Left lung (tissue), 10 donors: Measurements from ENCODE around the gene BPIFB2. TPM values are rescaled to one million over a fixed set of nuclear protein-coding genes. Genes with fewer than 3 reads are reported as not detected.

ENCODE experiments used
- ATAC-seq: fragments of 200-7000 bp; cut with Tn5 transposase; one replicate; pipeline ENCODE4 v1.9.1; 2020; ENCODE audit warnings: moderate library complexity
- DNase-seq, 4 donors: peaks; one replicate each; pipeline ENCODE4 v3.0.0-alpha.2; 2013 to 2020
- H3K27ac ChIP-seq, 2 donors: fragments of 200-600 bp; sonication (generic) in 1 of 2; one replicate each; pipeline versions ENCODE4 v1.5.0 to v1.8.0; 2020 to 2021
- H3K27me3 ChIP-seq, 2 donors: fragments of 200-600 bp; sonication (generic) in 1 of 2; one replicate each; pipeline versions ENCODE4 v1.5.0 to v1.8.0; 2020 to 2021
- H3K36me3 ChIP-seq, 2 donors: fragments of 200-600 bp; sonication (generic) in 1 of 2; one replicate each; pipeline versions ENCODE4 v1.5.0 to v1.8.0; 2020 to 2021
- H3K4me1 ChIP-seq, 2 donors: fragments of 200-600 bp; one replicate each; pipeline ENCODE4 v1.8.0; 2021
- H3K4me3 ChIP-seq, 2 donors: fragments of 200-600 bp; sonication (generic) in 1 of 2; one replicate each; pipeline versions ENCODE4 v1.5.0 to v1.8.0; 2020 to 2021; ENCODE audit warnings: mild to moderate bottlenecking in 1 of 2
- H3K9me3 ChIP-seq, 2 donors: fragments of 200-600 bp; sonication (generic) in 1 of 2; one replicate each; pipeline versions ENCODE4 v1.5.0 to v1.8.0; 2020 to 2021
- CTCF ChIP-seq, 2 donors: fragments of 200-600 bp; sonication (generic) in 1 of 2; IDR thresholded peaks; one replicate each; pipeline versions ENCODE4 v1.5.0 to v1.8.0; 2021; ENCODE audit warnings: antibody characterized with exemption in 2 of 2
- intact Hi-C, 2 donors: fragments of 100-400 bp; cut with DNase I; formaldehyde crosslinking; loops; one replicate each; pipeline versions ENCODE4 v1.11.2 to v1.14.2; 2022
- polyA plus RNA-seq, 6 donors: library from polyadenylated mRNA; unstranded; fragments of 120-200 nt; gene quantifications; one replicate each; pipeline ENCODE4 v1.2.1, GENCODE V29; 2013; ENCODE audit not compliant: insufficient read length in 6 of 6
- total RNA-seq, 2 donors: library from RNA; stranded (reverse); fragmentation: NEBNext Ultra II Directional; extraction: Animal tissue kit (Norgen Biotek cat#: 25700); gene quantifications; one replicate each; pipeline ENCODE4 v1.2.1, GENCODE V29; 2021
- donor health status: DM: no; HTN: yes; CAD: no.
- donor health status: DM: no; HTN: no; CAD: no.

The BPIFB2 gene
- total and polyA plus RNA-seq, 8 donors = 0.65 TPM; not detected in 7

- no peak overlapping the region for H3K4me3 ChIP-seq
- intact Hi-C loops = no loop called here
- no peaks in the 10 kb centered on the region for H3K9me3 ChIP-seq
- DNase-seq (no peak), ATAC-seq (no peak)
- no peaks in the 10 kb centered on the region for H3K36me3 ChIP-seq
- H3K27ac ChIP-seq = no peak overlapping the region
- TF ChIP-seq CTCF (IDR thresholded peaks at IDR 0.05) = no peak
- no peaks in the 10 kb centered on the region for H3K4me1 ChIP-seq
- H3K27me3 ChIP-seq = peaks cover 0 to 9% of the 10 kb centered on the region in 2 donors
Observed at GRCh38 chr20:32987044-32987825, 20.3 kb upstream of the BPIFB2 start.

GRCh38 chr20:32988008-32988407 lies 19.5 kb upstream of the BPIFB2 start:
- no peak overlapping the region for H3K4me3 ChIP-seq
- no peaks in the 10 kb centered on the region for H3K36me3 ChIP-seq
- H3K4me1 ChIP-seq = no peaks in the 10 kb centered on the region
- TF ChIP-seq CTCF (IDR thresholded peaks at IDR 0.05) = no peak
- H3K27ac ChIP-seq = no peak overlapping the region
- no peaks in the 10 kb centered on the region for H3K9me3 ChIP-seq
- peaks cover 0 to 9% of the 10 kb centered on the region in 2 donors for H3K27me3 ChIP-seq
- intact Hi-C loops = no loop called here
- ATAC-seq (no peak), DNase-seq (no peak)

GRCh38 chr20:32989507-32990283 lies 17.8 kb upstream of the BPIFB2 start:
- no peak for TF ChIP-seq CTCF (IDR thresholded peaks at IDR 0.05)
- Histone ChIP-seq H3K9me3 (no peaks in the 10 kb centered on the region), H3K4me1 (no peaks in the 10 kb centered on the region), H3K36me3 (no peaks in the 10 kb centered on the region), H3K27ac (no peak overlapping the region), H3K27me3 (peaks cover 0 to 9% of the 10 kb centered on the region in 2 donors), H3K4me3 (no peak overlapping the region)
- DNase-seq (no peak), ATAC-seq (no peak)
- intact Hi-C loops = no loop called here

- H3K27me3 ChIP-seq = peaks cover 0 to 9% of the 10 kb centered on the region in 2 donors
- ATAC-seq = no peak
- no peak for DNase-seq
- no peak for TF ChIP-seq CTCF (IDR thresholded peaks at IDR 0.05)
- H3K9me3 ChIP-seq = peaks cover 0 to 6% of the 10 kb centered on the region in 2 donors
- intact Hi-C loops = no loop called here
- H3K4me1 ChIP-seq = no peaks in the 10 kb centered on the region
- no peak overlapping the region for H3K4me3 ChIP-seq
- no peak overlapping the region for H3K27ac ChIP-seq
- H3K36me3 ChIP-seq = no peaks in the 10 kb centered on the region
Observed at GRCh38 chr20:32990426-32990825, 17.1 kb upstream of the BPIFB2 start.

GRCh38 chr20:32991383-32991782 lies 16.1 kb upstream of the BPIFB2 start:
- intact Hi-C loops = no loop called here
- DNase-seq (no peak), ATAC-seq (no peak)
- H3K4me1 ChIP-seq = no peaks in the 10 kb centered on the region
- peaks cover 0 to 8% of the 10 kb centered on the region in 2 donors for H3K9me3 ChIP-seq
- H3K27ac ChIP-seq = no peak overlapping the region
- H3K36me3 ChIP-seq = no peaks in the 10 kb centered on the region
- H3K27me3 ChIP-seq = peaks cover 0 to 9% of the 10 kb centered on the region in 2 donors
- no peak overlapping the region for H3K4me3 ChIP-seq
- no peak for TF ChIP-seq CTCF (IDR thresholded peaks at IDR 0.05)
